Fibroblast of lung (primary cell): Measurements from ENCODE around the gene DDAH2. TPM values are rescaled to one million over a fixed set of nuclear protein-coding genes. Genes with fewer than 3 reads are reported as not detected.

Experiments used
- DNase-seq, 2 donors: peaks; one replicate each; pipeline versions ENCODE4 v3.0.0 to v3.0.0-alpha.2; 2010; ENCODE audit warnings: low read depth in 2 of 2
- H2AFZ ChIP-seq: 2 replicates; pipeline ENCODE4 v1.5.1; 2012; ENCODE audit warnings: low read length, control low read depth, inconsistent platforms
- H3K27ac ChIP-seq: 2 replicates; pipeline ENCODE4 v1.5.1; 2011; ENCODE audit warnings: low read length, control low read depth; ENCODE audit not compliant: insufficient read depth
- H3K27me3 ChIP-seq: 2 replicates; pipeline ENCODE4 v1.5.1; 2011; ENCODE audit warnings: mild to moderate bottlenecking, low read length; ENCODE audit not compliant: control insufficient read depth, insufficient read depth
- H3K36me3 ChIP-seq: 2 replicates; pipeline ENCODE4 v1.5.1; 2011; ENCODE audit warnings: low read length; ENCODE audit not compliant: control insufficient read depth, insufficient read depth
- H3K4me1 ChIP-seq: 2 replicates; pipeline ENCODE4 v1.5.1; 2011; ENCODE audit warnings: low read length; ENCODE audit not compliant: control insufficient read depth, insufficient read depth; ENCODE audit errors: extremely low read depth
- H3K4me2 ChIP-seq: 2 replicates; pipeline ENCODE4 v1.5.1; 2011; ENCODE audit warnings: low read length, control low read depth; ENCODE audit not compliant: insufficient read depth; ENCODE audit errors: extremely low read depth
- H3K4me3 ChIP-seq, 4 experiments: fragments of 200-600 bp in 1 of 4; sonication (generic) in 1 of 4; replicated peaks in 1 of 4; 2 replicates each; pipeline ENCODE4 v1.5.1; 2011 to 2016; ENCODE audit warnings: low read length in 4 of 4, low read depth in 3 of 4, mild to moderate bottlenecking in 3 of 4, control low read depth in 2 of 4, inconsistent platforms in 1 of 4, mixed read lengths in 1 of 4; ENCODE audit not compliant: insufficient read depth in 1 of 4; ENCODE audit errors: control extremely low read depth in 1 of 4
- H3K79me2 ChIP-seq: 2 replicates; pipeline ENCODE4 v1.5.1; 2012; ENCODE audit warnings: mild to moderate bottlenecking, low read length, inconsistent platforms; ENCODE audit not compliant: control insufficient read depth, insufficient read depth
- H3K9ac ChIP-seq: 2 replicates; pipeline ENCODE4 v1.5.1; 2011; ENCODE audit warnings: mild to moderate bottlenecking, low read length, control low read depth; ENCODE audit not compliant: insufficient read depth
- H3K9me3 ChIP-seq: 2 replicates; pipeline ENCODE4 v1.5.1; 2012; ENCODE audit warnings: low read depth, low read length; ENCODE audit not compliant: control insufficient read depth, insufficient read depth
- H4K20me1 ChIP-seq: 2 replicates; pipeline ENCODE4 v1.5.1; 2011; ENCODE audit warnings: low read length; ENCODE audit not compliant: control insufficient read depth, insufficient read depth; ENCODE audit errors: extremely low read depth
- CTCF ChIP-seq, 2 donors: IDR thresholded peaks in 1 of 2; conservative IDR thresholded peaks in 1 of 2; 1 replicate in 1 of 2; 2 replicates in 1 of 2; pipeline ENCODE4 v1.5.1; 2011 to 2012; ENCODE audit warnings: low read length in 2 of 2, control low read depth in 1 of 2, inconsistent platforms in 1 of 2, low read depth in 1 of 2, mild to moderate bottlenecking in 1 of 2
- EZH2 ChIP-seq: IDR thresholded peaks from 2 replicates; pipeline ENCODE4 v1.5.1; 2012; ENCODE audit warnings: low read length, control low read depth, mild to moderate bottlenecking; ENCODE audit errors: missing control alignments
- polyA plus RNA-seq, 2 donors: library from polyadenylated mRNA; depleted of rRNA in 1 of 2; stranded (reverse) in 1 of 2; unstranded in 1 of 2; fragments of >200 nt; gene quantifications; 2 replicates each; pipeline ENCODE4 v1.2.1, GENCODE V29; 2011 to 2012; ENCODE audit warnings: missing spikeins in 1 of 2
- total RNA-seq: library from RNA; depleted of rRNA; stranded (reverse); fragments of >200 nt; gene quantifications from 2 replicates; pipeline ENCODE4 v1.2.1, GENCODE V29; 2014

Gene DDAH2
- total and polyA plus RNA-seq, 2 donors (not counting 1 experiment from before 2014, with no cell fraction given), result 42.5 to 119 TPM

GRCh38 chr6:31744422-31744821 is 15.3 kb upstream of the DDAH2 start:
- H3K27me3 ChIP-seq, result no peaks in the 10 kb centered on the region
- H3K9ac ChIP-seq, result no peak overlapping the region
- no peak overlapping the region for H3K27ac ChIP-seq
- H3K79me2 ChIP-seq, result peaks cover 7% of the 10 kb centered on the region
- no peak for TF ChIP-seq CTCF (conservative IDR thresholded peaks at IDR 0.05 in 1 of 2, IDR thresholded peaks at IDR 0.05 in 1 of 2; ENCODE audit: low read depth in 1 of 2, low read length in 2 of 2)
- peaks cover 6% of the 10 kb centered on the region for H3K4me1 ChIP-seq
- H3K36me3 ChIP-seq, result peaks cover 4% of the 10 kb centered on the region
- no peak overlapping the region for H3K4me2 ChIP-seq
- H3K4me3 ChIP-seq, result no peak overlapping the region
- H4K20me1 ChIP-seq, result no peaks in the 10 kb centered on the region
- H3K9me3 ChIP-seq, result no peaks in the 10 kb centered on the region
- no peak overlapping the region for H2AFZ ChIP-seq
- no peak for DNase-seq

- Histone ChIP-seq H3K9me3 (no peaks in the 10 kb centered on the region), H3K79me2 (peaks cover 7% of the 10 kb centered on the region), H3K27ac (no peak overlapping the region), H3K4me1 (peaks cover 17% of the 10 kb centered on the region), H3K4me2 (no peak overlapping the region), H2AFZ (no peak overlapping the region), H3K4me3 (no peak overlapping the region), H4K20me1 (no peaks in the 10 kb centered on the region), H3K9ac (no peak overlapping the region), H3K36me3 (peaks cover 4% of the 10 kb centered on the region), H3K27me3 (no peaks in the 10 kb centered on the region)
- TF ChIP-seq CTCF (conservative IDR thresholded peaks at IDR 0.05 in 1 of 2, IDR thresholded peaks at IDR 0.05 in 1 of 2; ENCODE audit: low read depth in 1 of 2, low read length in 2 of 2), result no peak
- no peak for TF ChIP-seq EZH2
- no peak for DNase-seq
These were observed 13.8 kb upstream of the DDAH2 start for GRCh38 chr6:31742894-31743293.

GRCh38 chr6:31741815-31742214 is 12.7 kb upstream of the DDAH2 start:
- TF ChIP-seq EZH2 (no peak), CTCF (conservative IDR thresholded peaks at IDR 0.05 in 1 of 2, IDR thresholded peaks at IDR 0.05 in 1 of 2; ENCODE audit: low read depth in 1 of 2, low read length in 2 of 2) (no peak)
- Histone ChIP-seq H4K20me1 (no peaks in the 10 kb centered on the region), H3K4me3 (no peak overlapping the region), H2AFZ (no peak overlapping the region), H3K9me3 (no peaks in the 10 kb centered on the region), H3K4me2 (no peak overlapping the region), H3K9ac (no peak overlapping the region), H3K27ac (no peak overlapping the region), H3K36me3 (peaks cover 2% of the 10 kb centered on the region), H3K4me1 (peaks cover 20% of the 10 kb centered on the region), H3K27me3 (no peaks in the 10 kb centered on the region), H3K79me2 (peaks cover 9% of the 10 kb centered on the region)
- DNase-seq, result no peak
